Activated CD8-positive, alpha-beta memory T cell treated with anti-CD3 and anti-CD28 coated beads for 1 hour (primary cell): ENCODE data around the gene CD14.
"Not testable (repeated sequence)": the region's sequence is repeated elsewhere in the genome, so short reads cannot be mapped to it uniquely, and the experiment has no call there.

ENCODE experiments used
- DNase-seq, 2 donors: peaks; one replicate each; pipeline ENCODE4 v3.0.0-alpha.2; 2020; ENCODE audit warnings: low read depth in 1 of 2; ENCODE audit errors: extremely low read depth in 1 of 2

Gene CD14

GRCh38 chr5:140633021-140633471, at the start of gene CD14:
TSS of gene CD14 (minus strand) at chr5:140633175. CDS start at chr5:140633071, 104 bp downstream.
- DNase-seq: no peak

GRCh38 chr5:140678993-140679392, 46.0 kb upstream of the CD14 start:
- no peak for DNase-seq

GRCh38 chr5:140677947-140678346, 45.0 kb upstream of the CD14 start:
- DNase-seq: no peak

GRCh38 chr5:140674629-140675028, 41.7 kb upstream of the CD14 start:
- DNase-seq: no peak

- DNase-seq: no peak
Observed at GRCh38 chr5:140674211-140674610, 41.2 kb upstream of the CD14 start.

GRCh38 chr5:140673187-140673976, 40.4 kb upstream of the CD14 start, which contains the start of gene DND1:
TSS of gene DND1 (minus strand) at chr5:140673576. CDS start at chr5:140673542, 34 bp downstream.
- DNase-seq: no peak

GRCh38 chr5:140672455-140673186, 39.6 kb upstream of the CD14 start:
- no peak for DNase-seq

GRCh38 chr5:140671472-140672125, 38.6 kb upstream of the CD14 start:
- DNase-seq: no peak

- DNase-seq: not testable (repeated sequence)
Observed at GRCh38 chr5:140671035-140671434, 38.1 kb upstream of the CD14 start.

- peak; percentile 89 to 94 for DNase-seq
Observed at GRCh38 chr5:140664359-140665119, 31.6 kb upstream of the CD14 start, which contains the start of gene WDR55. TSS of gene WDR55 (plus strand) at chr5:140664904. CDS start at chr5:140664913, 9 bp downstream.

GRCh38 chr5:140664030-140664358, 31.0 kb upstream of the CD14 start:
- no peak for DNase-seq

- DNase-seq: not testable (repeated sequence)
Observed at GRCh38 chr5:140660371-140660770, 27.4 kb upstream of the CD14 start.

- DNase-seq: no peak
Observed at GRCh38 chr5:140658870-140659269, 25.9 kb upstream of the CD14 start.

GRCh38 chr5:140647042-140647419, 14.1 kb upstream of the CD14 start:
- no peak for DNase-seq

GRCh38 chr5:140642718-140643117, 9.7 kb upstream of the CD14 start:
- DNase-seq: no peak

- no peak for DNase-seq
Observed at GRCh38 chr5:140641716-140642115, 8.7 kb upstream of the CD14 start.

GRCh38 chr5:140639148-140639981, 6.4 kb upstream of the CD14 start, which contains the start of gene TMCO6:
TSS of gene TMCO6 (plus strand) at chr5:140639451. CDS start at chr5:140639528, 77 bp downstream.
- DNase-seq: peak; percentile 94 to 96

GRCh38 chr5:140638898-140639147, 5.8 kb upstream of the CD14 start:
- DNase-seq: not testable (repeated sequence)

- DNase-seq: no peak
Observed at GRCh38 chr5:140637371-140638100, 4.6 kb upstream of the CD14 start.
